ENCODE data around the gene RAD1.
A peak's percentile ranks its signal among the peaks of the same experiment; 100 is the strongest.

The RAD1 gene

DNA sequence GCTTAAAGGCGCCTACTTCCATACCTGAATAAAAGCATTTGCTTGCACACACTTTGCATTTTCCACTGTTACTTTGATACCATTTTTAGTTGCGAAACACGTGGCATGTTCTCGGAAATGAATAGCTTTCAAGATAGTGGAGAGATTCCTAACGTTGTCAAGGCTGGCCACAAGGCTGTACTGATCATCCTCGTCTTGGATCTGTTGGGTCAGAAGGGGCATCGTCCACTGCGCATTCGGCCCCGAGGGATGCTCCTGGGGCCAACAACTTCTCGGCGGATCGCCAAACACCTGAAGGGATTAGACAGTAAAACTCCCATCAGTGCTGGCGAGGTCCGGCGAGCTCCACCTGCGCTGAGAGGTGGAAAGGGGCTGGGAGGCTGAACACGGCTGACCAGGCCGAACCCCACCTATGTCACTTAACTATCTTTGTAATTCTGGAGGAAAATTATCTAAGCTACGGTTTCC is 599 bp downstream of the RAD1 start:
- CTCF ChIA-PET, result interaction anchor here (0.6 to 2.8 kb wide), 9 partner anchors 9 to 439 kb away, joined by 3 to 8 read pairs (median 4); no protein-coding TSS in a partner anchor
- peaks cover 41 to 42% of the 10 kb centered on the region in 2 experiments for H3K36me3 ChIP-seq (ENCODE audit: control insufficient read depth in 2 of 2, insufficient read depth in 1 of 2, low read length in 2 of 2)

DNA sequence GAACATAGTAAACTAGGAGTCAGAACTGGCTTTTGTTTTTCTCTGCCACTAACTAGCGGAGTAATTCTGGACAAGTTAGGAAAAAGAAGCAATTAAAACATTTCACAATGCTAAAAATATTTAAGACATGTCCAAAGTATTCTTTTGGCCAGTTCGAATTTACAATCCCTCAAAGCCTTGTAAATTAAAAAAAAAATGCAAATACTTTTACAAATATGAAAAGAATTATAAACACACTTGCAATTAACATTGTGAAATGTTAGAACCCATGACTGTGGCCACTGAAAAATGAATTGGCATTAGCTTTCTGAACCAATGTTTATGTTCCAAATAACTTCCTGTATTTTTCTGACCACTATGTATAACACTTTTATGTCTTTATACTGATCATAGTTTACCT is 2.2 kb downstream of the RAD1 start:
- Histone ChIP-seq H3K36me3 (ENCODE audit: control insufficient read depth in 2 of 2, insufficient read depth in 1 of 2, low read length in 2 of 2) (peaks cover 43% of the 10 kb centered on the region in 2 experiments), H3K9me3 (ENCODE audit: control insufficient read depth, insufficient read depth, low read depth, low read length) (no peaks in the 10 kb centered on the region), H3K27ac (ENCODE audit: extremely low read depth, low read depth, low read length) (no peak overlapping the region), H3K4me3 (ENCODE audit: low read depth, low read length) (no peak overlapping the region), H3K4me1 (ENCODE audit: control insufficient read depth, insufficient read depth, low read length) (peaks cover 6% of the 10 kb centered on the region; the same call in 1 of the 2 replicates)
- TF ChIP-seq, protein P1, sequence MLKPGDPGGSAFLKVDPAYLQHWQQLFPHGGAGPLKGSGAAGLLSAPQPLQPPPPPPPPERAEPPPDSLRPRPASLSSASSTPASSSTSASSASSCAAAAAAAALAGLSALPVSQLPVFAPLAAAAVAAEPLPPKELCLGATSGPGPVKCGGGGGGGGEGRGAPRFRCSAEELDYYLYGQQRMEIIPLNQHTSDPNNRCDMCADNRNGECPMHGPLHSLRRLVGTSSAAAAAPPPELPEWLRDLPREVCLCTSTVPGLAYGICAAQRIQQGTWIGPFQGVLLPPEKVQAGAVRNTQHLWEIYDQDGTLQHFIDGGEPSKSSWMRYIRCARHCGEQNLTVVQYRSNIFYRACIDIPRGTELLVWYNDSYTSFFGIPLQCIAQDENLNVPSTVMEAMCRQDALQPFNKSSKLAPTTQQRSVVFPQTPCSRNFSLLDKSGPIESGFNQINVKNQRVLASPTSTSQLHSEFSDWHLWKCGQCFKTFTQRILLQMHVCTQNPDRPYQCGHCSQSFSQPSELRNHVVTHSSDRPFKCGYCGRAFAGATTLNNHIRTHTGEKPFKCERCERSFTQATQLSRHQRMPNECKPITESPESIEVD (tag by site-specific recombination; IDR thresholded peaks at IDR 0.05), result 0 out of 2 replicates have a peak, but pooled peaks have one; percentile 10
- TF ChIP-seq ZBTB21 (tag by site-specific recombination; IDR thresholded peaks at IDR 0.05), result no peak
- ChIA-PET CTCF (interaction anchor here (0.6 to 3.0 kb wide), 3 partner anchors 15 to 390 kb away, joined by 3 to 15 read pairs (median 3); no protein-coding TSS in a partner anchor), POLR2A (no interaction called here)

More for the DNA sequence above, 599 bp downstream of the RAD1 start:
- Histone ChIP-seq H3K27ac (ENCODE audit: extremely low read depth, low read depth, low read length) (peak overlapping the region; percentile 95), H3K4me1 (ENCODE audit: control insufficient read depth, insufficient read depth, low read length) (peaks cover 6% of the 10 kb centered on the region; the same call in 1 of the 2 replicates), H3K9me3 (ENCODE audit: control insufficient read depth, insufficient read depth, low read depth, low read length) (no peaks in the 10 kb centered on the region), H3K4me3 (ENCODE audit: low read depth, low read length) (peak overlapping the region; percentile 78)
- POLR2A ChIA-PET, result interaction anchor here (0.9 to 6.1 kb wide), 18 partner anchors 8 to 317 kb away, joined by 3 to 152 read pairs (median 6); partner anchors contain the start of genes DNAJC21, RAI14 and TTC23L
- TF ChIP-seq ZNF184 (tag by site-specific recombination; IDR thresholded peaks at IDR 0.05) (peak; percentile 100), REPIN1 (tag by site-specific recombination; IDR thresholded peaks at IDR 0.05; ENCODE audit: low read depth) (no peak), ZFP37 (tag by site-specific recombination; IDR thresholded peaks at IDR 0.05) (peak; percentile 15; the same call in 1 of the 2 replicates), ZNF624 (tag by site-specific recombination; IDR thresholded peaks at IDR 0.05) (no peak), ZNF2 (tag by site-specific recombination; IDR thresholded peaks at IDR 0.05) (peak; percentile 72; the same call in 1 of the 2 replicates), ZNF174 (tag by site-specific recombination; IDR thresholded peaks at IDR 0.05) (no peak), ZNF239 (tag by site-specific recombination; IDR thresholded peaks at IDR 0.05) (no peak), ZSCAN23 (tag by site-specific recombination; IDR thresholded peaks at IDR 0.05) (no peak), MYNN (tag by site-specific recombination; IDR thresholded peaks at IDR 0.05; ENCODE audit: borderline replicate concordance) (peak; percentile 70), ZNF791 (tag by site-specific recombination; IDR thresholded peaks at IDR 0.05) (no peak)
- TF ChIP-seq, protein P2, sequence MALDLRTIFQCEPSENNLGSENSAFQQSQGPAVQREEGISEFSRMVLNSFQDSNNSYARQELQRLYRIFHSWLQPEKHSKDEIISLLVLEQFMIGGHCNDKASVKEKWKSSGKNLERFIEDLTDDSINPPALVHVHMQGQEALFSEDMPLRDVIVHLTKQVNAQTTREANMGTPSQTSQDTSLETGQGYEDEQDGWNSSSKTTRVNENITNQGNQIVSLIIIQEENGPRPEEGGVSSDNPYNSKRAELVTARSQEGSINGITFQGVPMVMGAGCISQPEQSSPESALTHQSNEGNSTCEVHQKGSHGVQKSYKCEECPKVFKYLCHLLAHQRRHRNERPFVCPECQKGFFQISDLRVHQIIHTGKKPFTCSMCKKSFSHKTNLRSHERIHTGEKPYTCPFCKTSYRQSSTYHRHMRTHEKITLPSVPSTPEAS (tag by site-specific recombination; IDR thresholded peaks at IDR 0.05), result 0 out of 2 replicates have a peak, but pooled peaks have one; percentile 1
- TF ChIP-seq, protein P3, sequence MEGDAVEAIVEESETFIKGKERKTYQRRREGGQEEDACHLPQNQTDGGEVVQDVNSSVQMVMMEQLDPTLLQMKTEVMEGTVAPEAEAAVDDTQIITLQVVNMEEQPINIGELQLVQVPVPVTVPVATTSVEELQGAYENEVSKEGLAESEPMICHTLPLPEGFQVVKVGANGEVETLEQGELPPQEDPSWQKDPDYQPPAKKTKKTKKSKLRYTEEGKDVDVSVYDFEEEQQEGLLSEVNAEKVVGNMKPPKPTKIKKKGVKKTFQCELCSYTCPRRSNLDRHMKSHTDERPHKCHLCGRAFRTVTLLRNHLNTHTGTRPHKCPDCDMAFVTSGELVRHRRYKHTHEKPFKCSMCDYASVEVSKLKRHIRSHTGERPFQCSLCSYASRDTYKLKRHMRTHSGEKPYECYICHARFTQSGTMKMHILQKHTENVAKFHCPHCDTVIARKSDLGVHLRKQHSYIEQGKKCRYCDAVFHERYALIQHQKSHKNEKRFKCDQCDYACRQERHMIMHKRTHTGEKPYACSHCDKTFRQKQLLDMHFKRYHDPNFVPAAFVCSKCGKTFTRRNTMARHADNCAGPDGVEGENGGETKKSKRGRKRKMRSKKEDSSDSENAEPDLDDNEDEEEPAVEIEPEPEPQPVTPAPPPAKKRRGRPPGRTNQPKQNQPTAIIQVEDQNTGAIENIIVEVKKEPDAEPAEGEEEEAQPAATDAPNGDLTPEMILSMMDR (tag by site-specific recombination; IDR thresholded peaks at IDR 0.05), result peak; percentile 8
- TF ChIP-seq, protein P4, sequence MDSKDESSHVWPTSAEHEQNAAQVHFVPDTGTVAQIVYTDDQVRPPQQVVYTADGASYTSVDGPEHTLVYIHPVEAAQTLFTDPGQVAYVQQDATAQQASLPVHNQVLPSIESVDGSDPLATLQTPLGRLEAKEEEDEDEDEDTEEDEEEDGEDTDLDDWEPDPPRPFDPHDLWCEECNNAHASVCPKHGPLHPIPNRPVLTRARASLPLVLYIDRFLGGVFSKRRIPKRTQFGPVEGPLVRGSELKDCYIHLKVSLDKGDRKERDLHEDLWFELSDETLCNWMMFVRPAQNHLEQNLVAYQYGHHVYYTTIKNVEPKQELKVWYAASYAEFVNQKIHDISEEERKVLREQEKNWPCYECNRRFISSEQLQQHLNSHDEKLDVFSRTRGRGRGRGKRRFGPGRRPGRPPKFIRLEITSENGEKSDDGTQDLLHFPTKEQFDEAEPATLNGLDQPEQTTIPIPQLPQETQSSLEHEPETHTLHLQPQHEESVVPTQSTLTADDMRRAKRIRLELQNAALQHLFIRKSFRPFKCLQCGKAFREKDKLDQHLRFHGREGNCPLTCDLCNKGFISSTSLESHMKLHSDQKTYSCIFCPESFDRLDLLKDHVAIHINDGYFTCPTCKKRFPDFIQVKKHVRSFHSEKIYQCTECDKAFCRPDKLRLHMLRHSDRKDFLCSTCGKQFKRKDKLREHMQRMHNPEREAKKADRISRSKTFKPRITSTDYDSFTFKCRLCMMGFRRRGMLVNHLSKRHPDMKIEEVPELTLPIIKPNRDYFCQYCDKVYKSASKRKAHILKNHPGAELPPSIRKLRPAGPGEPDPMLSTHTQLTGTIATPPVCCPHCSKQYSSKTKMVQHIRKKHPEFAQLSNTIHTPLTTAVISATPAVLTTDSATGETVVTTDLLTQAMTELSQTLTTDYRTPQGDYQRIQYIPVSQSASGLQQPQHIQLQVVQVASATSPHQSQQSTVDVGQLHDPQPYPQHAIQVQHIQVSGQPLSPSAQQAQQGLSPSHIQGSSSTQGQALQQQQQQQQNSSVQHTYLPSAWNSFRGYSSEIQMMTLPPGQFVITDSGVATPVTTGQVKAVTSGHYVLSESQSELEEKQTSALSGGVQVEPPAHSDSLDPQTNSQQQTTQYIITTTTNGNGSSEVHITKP (tag by site-specific recombination; IDR thresholded peaks at IDR 0.05), result peak; percentile 70; the same call in 1 of the 2 replicates
